ENCODE measurements around the gene PIP5K1B.

DNA sequence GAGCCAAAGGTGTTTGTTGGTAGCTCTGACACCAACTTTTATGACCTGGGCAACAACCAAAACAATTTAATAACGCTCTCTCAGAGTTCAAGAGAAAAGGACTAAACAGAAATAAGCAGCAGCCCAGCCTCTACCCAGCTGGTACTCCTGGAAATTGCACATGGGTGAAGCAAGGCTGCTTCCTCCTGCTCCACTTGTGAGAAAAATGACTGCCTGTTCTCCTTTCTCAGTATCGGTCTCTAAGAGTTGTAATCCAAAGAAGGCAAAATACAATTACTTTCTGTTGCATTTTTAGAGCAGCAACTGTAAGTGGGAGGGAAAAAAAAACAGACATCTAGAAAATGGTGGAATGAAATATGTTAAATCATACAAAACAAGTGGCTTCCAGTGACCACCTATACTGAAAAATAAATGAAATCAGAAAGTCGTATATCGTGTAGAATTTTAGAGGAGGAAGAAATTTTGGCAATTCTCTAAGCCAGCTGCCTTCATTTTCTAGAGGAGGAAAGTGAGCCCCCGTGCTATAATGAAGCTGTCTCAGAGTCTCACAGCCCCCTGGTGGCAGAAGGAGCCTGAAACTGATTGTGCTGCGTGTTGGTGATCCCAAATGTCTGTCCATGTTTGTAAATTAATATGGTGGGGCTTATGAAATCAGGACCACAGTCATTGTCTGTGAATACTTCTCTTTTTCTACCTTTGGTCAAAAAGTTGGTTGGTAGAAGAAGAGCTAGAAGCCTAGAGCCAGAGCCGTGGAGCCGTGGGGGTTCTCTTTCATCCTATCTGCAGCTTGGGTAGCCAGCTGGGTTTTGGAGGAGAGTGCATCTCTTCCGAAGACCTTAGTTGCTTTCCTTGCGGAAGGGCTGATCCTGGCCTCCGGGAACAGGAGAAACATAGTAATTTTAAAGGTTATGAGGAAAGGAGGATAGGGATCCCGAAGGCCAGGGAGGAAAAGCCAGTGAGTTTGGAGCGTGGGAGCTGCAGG is 139.9 kb downstream of the PIP5K1B start:
- no peak for TF ChIP-seq POLR2AphosphoS5 (IDR thresholded peaks at IDR 0.05; ENCODE audit: low read depth, low read length)
- no peak for TF ChIP-seq TAF1 (IDR thresholded peaks at IDR 0.05; ENCODE audit: borderline replicate concordance, low read depth, low read length)
- no peak for TF ChIP-seq POLR2A (IDR thresholded peaks at IDR 0.05; ENCODE audit: low read depth, low read length)
